H9 (cell line): ENCODE measurements around the gene TPCN2. TPM values are rescaled to one million over a fixed set of nuclear protein-coding genes. Genes with fewer than 3 reads are reported as not detected.
A peak's percentile ranks its signal among the peaks of the same experiment; 100 is the strongest.

Source experiments
- DNase-seq: peaks from one replicate; pipeline ENCODE4 v3.0.0-alpha.2; 2017
- H2AFZ ChIP-seq: one replicate; pipeline ENCODE4 v1.6.1; 2013; ENCODE audit warnings: mild to moderate bottlenecking, low read length, control low read depth, moderate library complexity
- H2AK5ac ChIP-seq: 2 replicates; pipeline ENCODE4 v1.6.1; 2013; ENCODE audit warnings: low read length, control low read depth, mixed read lengths; ENCODE audit not compliant: insufficient read length
- H2BK120ac ChIP-seq: one replicate; pipeline ENCODE4 v1.6.1; 2013; ENCODE audit warnings: low read depth, mild to moderate bottlenecking, low read length, control low read depth, inconsistent platforms; ENCODE audit not compliant: poor library complexity, severe bottlenecking
- H2BK12ac ChIP-seq: 2 replicates; pipeline ENCODE4 v1.6.1; 2013; ENCODE audit warnings: low read length, control low read depth, mixed read lengths, low read depth; ENCODE audit not compliant: insufficient read length
- H2BK15ac ChIP-seq: 2 replicates; pipeline ENCODE4 v1.6.1; 2013; ENCODE audit warnings: low read depth, low read length, control low read depth
- H2BK20ac ChIP-seq: one replicate; pipeline ENCODE4 v1.6.1; 2013; ENCODE audit warnings: low read depth, mild to moderate bottlenecking, low read length, control low read depth, inconsistent platforms; ENCODE audit not compliant: poor library complexity, severe bottlenecking
- H2BK5ac ChIP-seq: 2 replicates; pipeline ENCODE4 v1.6.1; 2013; ENCODE audit warnings: low read length, control low read depth, mixed read lengths; ENCODE audit not compliant: insufficient read length
- H3K14ac ChIP-seq: 2 replicates; pipeline ENCODE4 v1.6.1; 2013; ENCODE audit warnings: low read length, control low read depth; ENCODE audit not compliant: insufficient read depth
- H3K18ac ChIP-seq: 2 replicates; pipeline ENCODE4 v1.6.1; 2013; ENCODE audit warnings: low read depth, mild to moderate bottlenecking, mixed read lengths, low read length, control low read depth; ENCODE audit not compliant: insufficient read length
- H3K23ac ChIP-seq: 2 replicates; pipeline ENCODE4 v1.6.1; 2013; ENCODE audit warnings: low read length, control low read depth, mixed read lengths, low read depth; ENCODE audit not compliant: insufficient read length
- H3K23me2 ChIP-seq: 2 replicates; pipeline ENCODE4 v1.6.1; 2013; ENCODE audit warnings: low read depth, mild to moderate bottlenecking, mixed read lengths, low read length, control low read depth; ENCODE audit not compliant: insufficient read length, poor library complexity, severe bottlenecking
- H3K27ac ChIP-seq: 2 replicates; pipeline ENCODE4 v1.5.1; 2013; ENCODE audit warnings: low read length, control low read depth, mixed read lengths, low read depth; ENCODE audit not compliant: insufficient read length
- H3K27me3 ChIP-seq: 2 replicates; pipeline ENCODE4 v1.6.1; 2013; ENCODE audit warnings: low read length, control low read depth, inconsistent platforms; ENCODE audit not compliant: insufficient read depth
- H3K4ac ChIP-seq: 2 replicates; pipeline ENCODE4 v1.6.1; 2013; ENCODE audit warnings: low read depth, mild to moderate bottlenecking, control low read depth, inconsistent platforms, low read length, moderate library complexity
- H3K4me1 ChIP-seq: 2 replicates; pipeline ENCODE4 v1.6.1; 2013; ENCODE audit warnings: low read length, control low read depth, inconsistent platforms; ENCODE audit not compliant: insufficient read depth
- H3K4me2 ChIP-seq: 2 replicates; pipeline ENCODE4 v1.6.1; 2013; ENCODE audit warnings: low read length, control low read depth, mixed read lengths; ENCODE audit not compliant: insufficient read length, insufficient read depth
- H3K56ac ChIP-seq: 2 replicates; pipeline ENCODE4 v1.6.1; 2013; ENCODE audit warnings: low read depth, mild to moderate bottlenecking, mixed read lengths, low read length, control low read depth; ENCODE audit not compliant: insufficient read length
- H3K79me1 ChIP-seq: 2 replicates; pipeline ENCODE4 v1.6.1; 2013; ENCODE audit warnings: low read depth, mild to moderate bottlenecking, moderate library complexity, low read length, control low read depth, inconsistent platforms; ENCODE audit not compliant: insufficient read depth, poor library complexity, severe bottlenecking
- H3K79me2 ChIP-seq: 2 replicates; pipeline ENCODE4 v1.6.1; 2013; ENCODE audit warnings: low read length, control low read depth, inconsistent platforms; ENCODE audit not compliant: insufficient read depth
- H3K9ac ChIP-seq: 2 replicates; pipeline ENCODE4 v1.6.1; 2013; ENCODE audit warnings: low read length, control low read depth, mixed read lengths; ENCODE audit not compliant: insufficient read length; ENCODE audit errors: extremely low read depth
- H3K9me3 ChIP-seq: one replicate; pipeline ENCODE4 v1.6.1; 2013; ENCODE audit warnings: low read depth, low read length, inconsistent platforms; ENCODE audit not compliant: control insufficient read depth
- H3T11ph ChIP-seq: one replicate; pipeline ENCODE4 v1.6.1; 2013; ENCODE audit warnings: mild to moderate bottlenecking, low read length, control low read depth, inconsistent platforms
- H4K20me1 ChIP-seq: one replicate; pipeline ENCODE4 v1.6.1; 2013; ENCODE audit not compliant: control insufficient read depth, insufficient read length, insufficient read depth
- H4K5ac ChIP-seq: 2 replicates; pipeline ENCODE4 v1.6.1; 2013; ENCODE audit warnings: low read depth, mild to moderate bottlenecking, mixed read lengths, low read length, control low read depth; ENCODE audit not compliant: insufficient read length
- H4K8ac ChIP-seq: replicated peaks from 2 replicates; pipeline ENCODE4 v1.6.1; 2013; ENCODE audit warnings: low read length, control low read depth, mixed read lengths, low read depth; ENCODE audit not compliant: insufficient read length
- H4K91ac ChIP-seq: 2 replicates; pipeline ENCODE4 v1.6.1; 2013; ENCODE audit warnings: low read depth, mild to moderate bottlenecking, moderate library complexity, mixed read lengths, low read length, control low read depth; ENCODE audit not compliant: insufficient read length
- H3K27ac Mint-ChIP-seq, 3 experiments: 2 replicates in 2 of 3; 3 replicates in 1 of 3; pipeline ENCODE4 v1.8.0; 2020 to 2021; ENCODE audit warnings: mixed read lengths in 3 of 3, mild to moderate bottlenecking in 1 of 3, moderate library complexity in 1 of 3
- H3K27me3 Mint-ChIP-seq: 2 replicates; pipeline ENCODE4 v1.8.0; 2021; ENCODE audit warnings: low read depth, mild to moderate bottlenecking, moderate library complexity, mixed read lengths
- H3K36me3 Mint-ChIP-seq, 3 experiments: 2 replicates in 2 of 3; 3 replicates in 1 of 3; pipeline ENCODE4 v1.8.0; 2020 to 2021; ENCODE audit warnings: low read depth in 3 of 3, mixed read lengths in 3 of 3; ENCODE audit not compliant: insufficient read depth in 1 of 3
- H3K4me1 Mint-ChIP-seq, 2 experiments: 2 replicates each; pipeline ENCODE4 v1.8.0; 2020; ENCODE audit warnings: mixed read lengths in 2 of 2
- H3K4me3 Mint-ChIP-seq, 2 experiments: 2 replicates in 1 of 2; 3 replicates in 1 of 2; pipeline ENCODE4 v1.8.0; 2020 to 2021; ENCODE audit warnings: mild to moderate bottlenecking in 2 of 2, mixed read lengths in 2 of 2, moderate library complexity in 1 of 2
- H3K9me3 Mint-ChIP-seq, 2 experiments: 2 replicates in 1 of 2; 3 replicates in 1 of 2; pipeline ENCODE4 v1.8.0; 2020; ENCODE audit warnings: mild to moderate bottlenecking in 2 of 2, mixed read lengths in 2 of 2, moderate library complexity in 1 of 2
- WGBS: extraction: QIAGEN DNeasy Blood & Tissue Kit; methylation state at CpG from one replicate; pipeline ENCODE4 v1.1.7; 2013; ENCODE audit warnings: missing lambda C conversion rate, low lambda C conversion rate, mixed read lengths; ENCODE audit not compliant: insufficient read length; ENCODE audit errors: extremely low coverage; 5-methylcytosine and 5-hydroxymethylcytosine counted together
- total RNA-seq: library from RNA; stranded (reverse); gene quantifications from 2 replicates; pipeline ENCODE4 v1.2.1, GENCODE V29; 2021
- TF ChIP-seq, protein P1 (sequence below): fragments of 200-600 bp; sonication (generic); conservative IDR thresholded peaks from 3 replicates; pipeline ENCODE4 v1.8.0; 2021; ENCODE audit warnings: antibody characterized with exemption, mild to moderate bottlenecking

TPCN2 gene
- total RNA-seq, 1 experiment from 2014 or later, result 16.8 TPM

DNA sequence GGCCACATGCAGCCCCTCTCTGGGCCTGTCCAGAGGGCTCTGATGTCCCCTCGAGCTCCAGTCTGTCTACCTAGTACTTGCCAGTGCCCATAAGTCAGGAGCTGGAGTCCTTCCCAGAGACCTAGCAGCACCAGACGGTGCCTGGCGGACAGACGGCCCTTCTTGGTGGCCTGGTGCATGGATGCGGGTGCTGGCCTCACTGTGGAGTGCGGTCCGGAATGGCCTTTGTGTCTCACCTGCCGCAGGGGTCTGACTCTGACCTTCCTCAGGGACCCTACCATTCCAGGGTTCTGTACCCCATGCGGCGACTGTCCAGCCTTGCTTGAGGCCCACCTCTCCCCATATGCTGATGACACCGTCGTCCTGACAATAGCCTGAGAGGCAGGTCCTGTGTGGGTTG, 77.6 kb downstream of the TPCN2 start:
- no peak overlapping the region for H2AFZ ChIP-seq
- no CpG with 5 or more reads among the region's 12 CpGs for WGBS
- no peak overlapping the region for H4K91ac ChIP-seq
- TF ChIP-seq, protein P1, sequence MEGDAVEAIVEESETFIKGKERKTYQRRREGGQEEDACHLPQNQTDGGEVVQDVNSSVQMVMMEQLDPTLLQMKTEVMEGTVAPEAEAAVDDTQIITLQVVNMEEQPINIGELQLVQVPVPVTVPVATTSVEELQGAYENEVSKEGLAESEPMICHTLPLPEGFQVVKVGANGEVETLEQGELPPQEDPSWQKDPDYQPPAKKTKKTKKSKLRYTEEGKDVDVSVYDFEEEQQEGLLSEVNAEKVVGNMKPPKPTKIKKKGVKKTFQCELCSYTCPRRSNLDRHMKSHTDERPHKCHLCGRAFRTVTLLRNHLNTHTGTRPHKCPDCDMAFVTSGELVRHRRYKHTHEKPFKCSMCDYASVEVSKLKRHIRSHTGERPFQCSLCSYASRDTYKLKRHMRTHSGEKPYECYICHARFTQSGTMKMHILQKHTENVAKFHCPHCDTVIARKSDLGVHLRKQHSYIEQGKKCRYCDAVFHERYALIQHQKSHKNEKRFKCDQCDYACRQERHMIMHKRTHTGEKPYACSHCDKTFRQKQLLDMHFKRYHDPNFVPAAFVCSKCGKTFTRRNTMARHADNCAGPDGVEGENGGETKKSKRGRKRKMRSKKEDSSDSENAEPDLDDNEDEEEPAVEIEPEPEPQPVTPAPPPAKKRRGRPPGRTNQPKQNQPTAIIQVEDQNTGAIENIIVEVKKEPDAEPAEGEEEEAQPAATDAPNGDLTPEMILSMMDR, result no peak
- no peak overlapping the region for H3K27ac Mint-ChIP-seq
- no peak overlapping the region for H3K56ac ChIP-seq
- H3K9me3 ChIP-seq, result no peaks in the 10 kb centered on the region
- H3K14ac ChIP-seq, result no peak overlapping the region; the same call in 1 of the 2 replicates
- H3K9ac ChIP-seq, result no peak overlapping the region
- H2BK12ac ChIP-seq, result no peak overlapping the region
- no peaks in the 10 kb centered on the region for H3K79me1 ChIP-seq
- no peak overlapping the region for H2BK20ac ChIP-seq
- H3T11ph ChIP-seq, result no peak overlapping the region
- no peak overlapping the region for H2BK5ac ChIP-seq
- H2AK5ac ChIP-seq, result no peak overlapping the region
- H3K79me2 ChIP-seq, result no peaks in the 10 kb centered on the region
- DNase-seq, result peak; percentile 25
- H3K27ac ChIP-seq, result no peak overlapping the region
- H3K4me3 Mint-ChIP-seq, result no peak overlapping the region
- H4K20me1 ChIP-seq, result no peaks in the 10 kb centered on the region
- H3K27me3 ChIP-seq, result no peaks in the 10 kb centered on the region
- no peak overlapping the region for H3K18ac ChIP-seq
- peaks cover 5 to 10% (median 9%) of the 10 kb centered on the region in 3 experiments; a peak in 3 of 7 replicates for H3K36me3 Mint-ChIP-seq
- H2BK15ac ChIP-seq, result no peak overlapping the region
- peaks cover 20 to 37% of the 10 kb centered on the region in 2 experiments for H3K4me1 Mint-ChIP-seq
- H2BK120ac ChIP-seq, result no peak overlapping the region
- H3K4ac ChIP-seq, result no peak overlapping the region
- H3K9me3 Mint-ChIP-seq, result peaks cover 16 to 19% of the 10 kb centered on the region in 2 experiments
- H4K8ac ChIP-seq, result no peak overlapping the region
- H4K5ac ChIP-seq, result no peak overlapping the region
- H3K23ac ChIP-seq, result no peak overlapping the region
- H3K4me2 ChIP-seq, result no peak overlapping the region
- H3K23me2 ChIP-seq, result no peaks in the 10 kb centered on the region
- H3K27me3 Mint-ChIP-seq, result peaks cover 4% of the 10 kb centered on the region
- no peaks in the 10 kb centered on the region for H3K4me1 ChIP-seq
